ENCODE data around the gene LPP.

Gene LPP

GRCh38 chr3:188782613-188783124 lies 628.7 kb downstream of the LPP start:
- no peak for DNase-seq

GRCh38 chr3:188786424-188786823 lies 632.5 kb downstream of the LPP start:
- DNase-seq = no peak

GRCh38 chr3:188788621-188789081 lies 634.7 kb downstream of the LPP start:
- peak; percentile 41 for DNase-seq

GRCh38 chr3:188789251-188789650 lies 635.3 kb downstream of the LPP start:
- no peak for DNase-seq

- no peak for DNase-seq
Measured at GRCh38 chr3:188791311-188791710, 637.4 kb downstream of the LPP start.

GRCh38 chr3:188792793-188793192 lies 638.8 kb downstream of the LPP start:
- no peak for DNase-seq

GRCh38 chr3:188796122-188796631 lies 642.2 kb downstream of the LPP start:
- no peak for DNase-seq

- no peak for DNase-seq
Measured at GRCh38 chr3:188797045-188797444, 643.1 kb downstream of the LPP start.

GRCh38 chr3:188798556-188799145 lies 644.7 kb downstream of the LPP start:
- no peak for DNase-seq

- DNase-seq = no peak
Measured at GRCh38 chr3:188801393-188801792, 647.4 kb downstream of the LPP start.

- no peak for DNase-seq
Measured at GRCh38 chr3:188802645-188803044, 648.7 kb downstream of the LPP start.

GRCh38 chr3:188807006-188807405 lies 653.0 kb downstream of the LPP start:
- no peak for DNase-seq

- no peak for DNase-seq
Measured at GRCh38 chr3:188812198-188812597, 658.2 kb downstream of the LPP start.

- DNase-seq = no peak
Measured at GRCh38 chr3:188814581-188814980, 660.6 kb downstream of the LPP start.

- no peak for DNase-seq
Measured at GRCh38 chr3:188817103-188817934, 663.4 kb downstream of the LPP start.

GRCh38 chr3:188817935-188818269 lies 663.9 kb downstream of the LPP start:
- no peak for DNase-seq

- DNase-seq = no peak
Measured at GRCh38 chr3:188818282-188818681, 664.3 kb downstream of the LPP start.

GRCh38 chr3:188819939-188820338 lies 666.0 kb downstream of the LPP start:
- no peak for DNase-seq

- no peak for DNase-seq
Measured at GRCh38 chr3:188822004-188822403, 668.0 kb downstream of the LPP start.

- no peak for DNase-seq
Measured at GRCh38 chr3:188822411-188822810, 668.5 kb downstream of the LPP start.

GRCh38 chr3:188824566-188824965 lies 670.6 kb downstream of the LPP start:
- no peak for DNase-seq

- no peak for DNase-seq
Measured at GRCh38 chr3:188825901-188826300, 671.9 kb downstream of the LPP start.

- no peak for DNase-seq
Measured at GRCh38 chr3:188826574-188826973, 672.6 kb downstream of the LPP start.

- DNase-seq = no peak
Measured at GRCh38 chr3:188827103-188827502, 673.1 kb downstream of the LPP start.
